Immature natural killer cell (primary cell): ENCODE results near the gene BICC1. TPM values are rescaled to one million over a fixed set of nuclear protein-coding genes. Genes with fewer than 3 reads are reported as not detected.

Experiments used
- DNase-seq, 3 donors: peaks; one replicate each; pipeline ENCODE4 v3.0.0; 2022; ENCODE audit warnings: mixed read lengths in 1 of 3
- H3K27ac Mint-ChIP-seq, 6 donors: one replicate each; pipeline ENCODE4 v1.8.0; 2020; ENCODE audit warnings: mixed read lengths in 6 of 6, mild to moderate bottlenecking in 5 of 6, inconsistent platforms in 4 of 6, moderate library complexity in 3 of 6
- H3K27me3 Mint-ChIP-seq, 3 donors: one replicate each; pipeline ENCODE4 v1.8.0; 2020 to 2021; ENCODE audit warnings: low read depth in 3 of 3, mild to moderate bottlenecking in 3 of 3, mixed read lengths in 3 of 3, moderate library complexity in 3 of 3, inconsistent platforms in 1 of 3
- H3K36me3 Mint-ChIP-seq, 3 donors: one replicate each; pipeline ENCODE4 v1.8.0; 2020; ENCODE audit warnings: mixed read lengths in 3 of 3, inconsistent platforms in 2 of 3, mild to moderate bottlenecking in 2 of 3
- H3K4me1 Mint-ChIP-seq, 2 donors: one replicate each; pipeline ENCODE4 v1.8.0; 2020; ENCODE audit warnings: inconsistent platforms in 2 of 2, mild to moderate bottlenecking in 2 of 2, mixed read lengths in 2 of 2, moderate library complexity in 1 of 2
- H3K4me3 Mint-ChIP-seq, 5 donors: one replicate each; pipeline ENCODE4 v1.8.0; 2020; ENCODE audit warnings: mild to moderate bottlenecking in 5 of 5, mixed read lengths in 5 of 5, inconsistent platforms in 3 of 5, moderate library complexity in 3 of 5
- H3K9me3 Mint-ChIP-seq, 6 donors: one replicate each; pipeline ENCODE4 v1.8.0; 2020; ENCODE audit warnings: mild to moderate bottlenecking in 6 of 6, mixed read lengths in 6 of 6, inconsistent platforms in 4 of 6, moderate library complexity in 3 of 6
- polyA plus RNA-seq, 3 donors: library from polyadenylated mRNA; unstranded; fragments of 300-500 nt; fragmentation: Illumina TruSeq; gene quantifications; one replicate each; pipeline ENCODE4 v1.2.3, GENCODE V29; 2021

BICC1 gene
- polyA plus RNA-seq, 3 donors from 2014 or later: 0.08 to 0.11 TPM; not detected in 1

DNA sequence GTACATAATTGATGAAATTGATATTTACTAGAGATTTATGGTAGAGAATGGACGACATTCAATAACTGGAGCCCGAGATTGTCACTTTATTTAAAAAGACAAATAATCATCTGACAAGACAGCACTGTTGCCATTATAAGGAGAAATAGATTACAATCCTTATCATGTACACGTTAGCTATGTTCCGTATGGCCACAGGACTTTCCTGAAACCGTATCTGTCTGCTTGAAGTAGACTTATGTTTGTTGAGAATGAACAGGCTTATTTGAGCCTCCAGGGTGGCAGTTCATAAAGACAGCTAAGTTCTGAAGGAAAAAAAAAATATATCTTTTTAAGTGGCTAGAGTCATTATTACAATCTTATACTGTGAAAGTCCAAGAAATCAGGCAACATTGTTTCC lies 317.2 kb downstream of the BICC1 start:
- H3K4me1 Mint-ChIP-seq: no peaks in the 10 kb centered on the region
- no peak overlapping the region for H3K27ac Mint-ChIP-seq
- no peak for DNase-seq
- peaks cover 0 to 2% (median 0%) of the 10 kb centered on the region in 6 donors for H3K9me3 Mint-ChIP-seq
- H3K27me3 Mint-ChIP-seq: peaks cover 0 to 3% (median 0%) of the 10 kb centered on the region in 3 donors
- no peak overlapping the region for H3K4me3 Mint-ChIP-seq
- H3K36me3 Mint-ChIP-seq: no peaks in the 10 kb centered on the region

DNA sequence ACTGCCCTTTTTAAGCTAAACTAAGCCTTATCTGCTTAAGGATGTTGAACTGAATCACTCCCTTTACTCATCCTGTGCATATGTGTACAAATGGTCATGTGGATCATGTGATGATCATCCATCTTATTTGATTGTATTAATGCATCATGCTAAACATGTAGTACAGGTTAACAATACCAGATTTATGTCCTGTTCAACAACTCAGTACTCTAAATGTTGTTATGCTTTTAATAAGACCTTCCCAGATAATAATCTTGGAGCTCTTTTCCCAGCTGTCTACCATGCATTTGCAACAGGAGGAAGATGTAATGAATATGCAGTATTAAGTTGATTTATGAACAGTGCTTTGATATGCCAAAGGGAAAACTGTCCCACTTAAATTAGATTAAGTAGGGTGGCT lies 318.0 kb downstream of the BICC1 start:
- H3K4me3 Mint-ChIP-seq: no peak overlapping the region
- peaks cover 0 to 2% (median 0%) of the 10 kb centered on the region in 6 donors for H3K9me3 Mint-ChIP-seq
- peaks cover 0 to 3% (median 0%) of the 10 kb centered on the region in 3 donors for H3K27me3 Mint-ChIP-seq
- H3K27ac Mint-ChIP-seq: no peak overlapping the region
- no peaks in the 10 kb centered on the region for H3K36me3 Mint-ChIP-seq
- no peaks in the 10 kb centered on the region for H3K4me1 Mint-ChIP-seq
- no peak for DNase-seq

DNA sequence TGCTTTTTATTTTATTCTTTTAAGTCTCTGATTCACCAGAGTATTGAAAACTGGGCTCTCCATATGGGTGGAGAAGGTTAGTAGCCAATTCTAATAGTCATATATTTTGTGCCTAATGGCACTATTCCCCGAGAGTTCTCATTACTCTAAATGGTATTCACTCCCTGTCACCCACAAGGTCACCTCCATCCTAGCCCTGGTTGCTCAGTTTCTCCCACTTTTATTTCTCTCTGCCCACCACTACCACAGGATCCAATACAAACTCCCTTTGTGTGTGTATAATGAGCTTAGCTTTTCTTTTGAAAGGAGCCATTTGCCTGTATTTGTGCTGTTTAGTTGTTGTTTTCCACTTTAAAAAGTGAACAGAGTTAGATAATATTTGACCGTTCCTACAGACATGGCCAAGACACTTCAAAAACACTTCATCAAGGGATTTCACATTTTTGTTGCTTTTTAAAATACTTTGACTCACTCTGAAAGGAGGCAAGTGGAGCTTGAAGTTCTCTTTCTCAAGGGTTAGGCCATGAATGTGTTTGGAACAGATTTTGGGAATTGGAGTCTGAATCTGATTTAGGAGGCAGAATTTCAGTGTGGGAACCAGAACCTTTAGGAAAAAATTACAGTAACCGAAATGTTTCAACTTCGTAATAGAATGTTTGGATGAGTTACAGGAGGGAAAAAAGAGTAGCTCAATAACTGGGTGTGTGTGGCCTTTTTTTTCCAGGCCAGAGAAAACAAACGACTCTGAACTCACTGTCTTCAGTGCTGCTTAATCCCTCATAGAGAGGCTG lies 321.3 kb downstream of the BICC1 start:
- Mint-ChIP-seq H3K9me3 (peaks cover 0 to 2% (median 0%) of the 10 kb centered on the region in 6 donors), H3K4me3 (no peak overlapping the region), H3K27me3 (peaks cover 0 to 3% (median 0%) of the 10 kb centered on the region in 3 donors), H3K27ac (no peak overlapping the region), H3K4me1 (peaks cover 0 to 4% of the 10 kb centered on the region in 2 donors), H3K36me3 (no peaks in the 10 kb centered on the region)
- DNase-seq: no peak

DNA sequence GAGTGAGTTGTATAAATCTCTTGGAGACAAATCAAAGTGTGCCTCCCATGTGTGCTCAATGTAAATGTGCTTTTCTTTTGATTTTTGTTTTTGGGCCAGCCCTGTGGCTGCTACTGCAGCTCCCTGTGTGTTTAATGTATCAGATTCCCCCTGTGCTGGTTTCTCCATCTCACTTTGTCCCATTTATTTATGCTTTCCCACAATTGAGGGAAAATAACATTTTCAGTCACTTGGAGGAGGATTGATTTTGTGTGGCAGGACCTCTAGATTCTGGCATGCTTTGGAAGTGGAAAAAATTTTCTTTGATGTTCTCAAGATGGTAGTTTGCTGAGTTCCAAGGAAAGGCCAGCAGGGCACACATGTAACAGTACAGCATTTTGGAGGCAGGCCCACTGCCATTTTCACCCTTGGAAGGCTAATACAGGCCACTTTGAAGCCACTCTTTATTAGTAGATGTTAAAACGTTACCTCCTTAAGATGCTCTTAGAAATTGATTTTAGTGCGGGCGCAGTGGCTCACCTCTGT lies 323.6 kb downstream of the BICC1 start:
- no peaks in the 10 kb centered on the region for H3K36me3 Mint-ChIP-seq
- H3K4me3 Mint-ChIP-seq: no peak overlapping the region
- no peak for DNase-seq
- H3K27ac Mint-ChIP-seq: no peak overlapping the region
- peaks cover 0 to 3% (median 0%) of the 10 kb centered on the region in 6 donors for H3K9me3 Mint-ChIP-seq
- H3K27me3 Mint-ChIP-seq: peaks cover 0 to 6% (median 2%) of the 10 kb centered on the region in 3 donors
- H3K4me1 Mint-ChIP-seq: peaks cover 0 to 5% of the 10 kb centered on the region in 2 donors

DNA sequence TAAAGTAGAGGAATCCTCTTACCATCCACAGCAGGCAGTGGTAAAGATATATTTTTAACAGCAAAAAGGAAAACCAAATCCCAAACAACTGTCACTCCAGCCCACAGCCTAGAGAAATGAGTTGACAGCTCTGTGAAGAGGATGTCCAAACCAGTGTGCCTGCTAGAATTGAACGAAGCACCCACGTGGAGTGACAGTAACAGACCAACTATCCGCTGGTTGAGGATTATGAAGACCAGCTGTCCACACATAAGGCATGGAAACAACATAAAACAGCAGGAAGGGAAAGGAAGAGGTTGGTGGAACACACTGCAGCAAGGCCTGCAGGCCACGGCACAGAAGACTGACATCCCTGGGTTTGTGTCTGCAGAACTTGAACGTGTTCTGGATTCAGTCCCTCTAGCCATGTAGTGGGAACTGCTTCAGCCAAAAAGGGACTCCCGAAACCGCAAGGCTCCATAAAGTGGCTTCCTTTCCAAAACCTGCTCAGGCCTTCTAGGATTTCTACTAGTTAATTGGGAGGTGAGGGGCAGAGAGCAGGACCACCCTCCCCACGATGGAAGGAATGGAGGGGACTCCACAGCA lies 324.4 kb downstream of the BICC1 start:
- H3K27me3 Mint-ChIP-seq: peaks cover 0 to 3% (median 2%) of the 10 kb centered on the region in 3 donors
- peaks cover 0 to 5% (median 0%) of the 10 kb centered on the region in 6 donors for H3K9me3 Mint-ChIP-seq
- no peak overlapping the region for H3K27ac Mint-ChIP-seq
- no peak overlapping the region for H3K4me3 Mint-ChIP-seq
- DNase-seq: no peak
- H3K36me3 Mint-ChIP-seq: no peaks in the 10 kb centered on the region
- H3K4me1 Mint-ChIP-seq: peaks cover 0 to 5% of the 10 kb centered on the region in 2 donors

DNA sequence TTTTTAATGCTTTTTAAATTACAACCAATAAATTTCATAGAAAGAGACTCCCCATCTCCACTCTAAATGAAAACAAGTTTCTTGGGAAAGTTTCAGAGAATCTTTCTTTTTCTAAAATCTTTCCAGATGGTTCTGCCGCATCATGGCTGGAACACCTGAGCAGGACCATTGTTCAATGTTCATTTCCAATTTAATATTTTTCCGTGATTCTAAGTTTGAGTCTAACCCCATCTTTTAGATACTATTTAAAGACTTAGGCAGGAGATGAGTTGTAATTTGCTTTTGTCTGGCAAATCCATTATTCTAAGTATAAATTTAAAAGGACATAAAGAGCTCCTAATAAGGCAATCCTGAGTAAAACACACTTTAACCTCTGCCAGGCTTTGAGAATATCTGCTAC lies 325.2 kb downstream of the BICC1 start:
- H3K27ac Mint-ChIP-seq: no peak overlapping the region
- H3K9me3 Mint-ChIP-seq: peaks cover 0 to 5% (median 0%) of the 10 kb centered on the region in 6 donors
- H3K27me3 Mint-ChIP-seq: peaks cover 0 to 3% (median 2%) of the 10 kb centered on the region in 3 donors
- DNase-seq: no peak
- H3K4me1 Mint-ChIP-seq: peaks cover 0 to 5% of the 10 kb centered on the region in 2 donors
- no peak overlapping the region for H3K4me3 Mint-ChIP-seq
- no peaks in the 10 kb centered on the region for H3K36me3 Mint-ChIP-seq

DNA sequence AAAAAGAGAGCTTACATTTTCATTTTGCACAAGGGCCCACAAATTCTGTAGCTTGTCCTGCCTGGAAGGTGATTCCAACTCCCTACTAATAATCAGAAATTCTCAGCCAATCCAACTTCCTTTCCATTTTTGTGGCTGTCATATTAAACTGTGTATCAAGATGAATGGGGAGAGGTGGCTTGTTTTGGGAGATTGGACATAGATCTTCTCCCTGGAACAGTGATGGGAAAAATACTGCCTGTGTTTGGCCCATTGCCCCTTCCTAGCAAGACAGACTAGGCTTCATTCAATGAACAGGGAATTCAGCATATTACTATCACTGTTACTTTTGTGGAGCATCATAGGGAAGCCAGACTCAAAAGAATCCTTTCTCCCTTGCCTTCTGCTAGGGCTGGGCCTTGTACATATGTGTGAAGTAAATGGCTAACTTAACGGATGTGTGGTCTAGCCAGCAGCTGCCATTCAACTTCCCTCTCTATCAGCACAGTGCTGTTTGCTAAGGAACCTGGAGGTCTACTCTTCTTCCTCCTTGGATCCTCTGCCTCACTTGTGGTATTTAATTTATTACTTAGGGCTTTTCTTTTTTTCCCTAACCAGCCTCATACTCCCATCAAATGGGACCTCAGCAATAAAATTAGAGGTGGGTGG lies 326.0 kb downstream of the BICC1 start:
- no peak overlapping the region for H3K4me3 Mint-ChIP-seq
- no peak for DNase-seq
- peaks cover 0 to 5% (median 0%) of the 10 kb centered on the region in 6 donors for H3K9me3 Mint-ChIP-seq
- H3K27ac Mint-ChIP-seq: no peak overlapping the region
- no peaks in the 10 kb centered on the region for H3K36me3 Mint-ChIP-seq
- H3K27me3 Mint-ChIP-seq: peaks cover 0 to 3% (median 2%) of the 10 kb centered on the region in 3 donors
- H3K4me1 Mint-ChIP-seq: peaks cover 0 to 5% of the 10 kb centered on the region in 2 donors

DNA sequence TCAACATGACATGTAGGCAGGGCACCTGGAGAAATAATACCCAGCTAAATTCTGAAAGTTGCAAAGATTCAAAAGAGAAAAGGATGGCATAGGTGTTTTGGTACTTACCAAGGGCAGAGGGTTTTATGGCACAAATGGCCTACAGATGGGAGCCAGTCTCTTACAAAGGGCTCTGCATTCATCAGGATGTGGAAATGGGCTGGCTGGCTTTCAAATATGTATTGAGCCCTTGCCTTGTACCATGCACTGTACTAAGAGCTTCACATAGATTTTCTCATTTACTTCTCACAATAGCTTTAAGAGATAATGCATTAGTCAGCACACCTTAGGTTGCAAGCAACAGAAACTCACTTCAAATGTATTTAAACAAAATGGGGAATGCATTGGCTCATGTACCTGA lies 327.1 kb downstream of the BICC1 start:
- Mint-ChIP-seq H3K4me1 (peaks cover 0 to 5% of the 10 kb centered on the region in 2 donors), H3K36me3 (no peaks in the 10 kb centered on the region), H3K27me3 (peaks cover 0 to 3% (median 2%) of the 10 kb centered on the region in 3 donors), H3K9me3 (peaks cover 0 to 5% (median 0%) of the 10 kb centered on the region in 6 donors), H3K27ac (no peak overlapping the region), H3K4me3 (no peak overlapping the region)
- no peak for DNase-seq

DNA sequence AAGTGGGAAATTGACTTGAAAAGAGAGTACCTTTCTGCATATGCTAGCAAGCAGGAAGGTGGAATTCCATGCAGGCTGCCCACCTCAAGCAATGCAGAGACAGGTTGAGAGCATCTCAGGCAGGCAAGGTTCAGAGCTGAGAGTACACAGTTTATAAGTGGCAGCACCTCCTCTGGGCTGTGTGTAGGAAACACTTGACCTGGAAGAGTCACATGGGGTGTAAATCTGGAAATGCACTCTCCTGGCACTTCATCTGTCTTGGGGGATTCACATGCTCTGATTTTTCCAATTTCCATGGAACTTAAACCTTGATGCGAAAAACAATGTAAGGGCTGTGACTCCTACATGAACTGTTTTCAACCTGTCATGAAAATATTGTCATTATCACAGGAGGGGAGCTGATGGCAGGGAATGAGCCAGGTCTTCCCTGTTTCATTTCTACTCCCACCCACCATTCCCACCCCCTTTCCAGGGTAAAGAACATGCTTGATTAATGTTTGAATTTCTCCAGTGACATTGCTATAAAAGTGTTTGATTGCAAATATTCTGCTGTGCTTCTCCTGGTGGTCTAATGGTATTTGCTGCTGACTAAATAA lies 328.3 kb downstream of the BICC1 start:
- no peak for DNase-seq
- Mint-ChIP-seq H3K27me3 (peaks cover 0 to 3% (median 2%) of the 10 kb centered on the region in 3 donors), H3K4me3 (no peak overlapping the region), H3K36me3 (no peaks in the 10 kb centered on the region), H3K9me3 (peaks cover 0 to 5% (median 0%) of the 10 kb centered on the region in 6 donors), H3K4me1 (peaks cover 0 to 5% of the 10 kb centered on the region in 2 donors), H3K27ac (no peak overlapping the region)

DNA sequence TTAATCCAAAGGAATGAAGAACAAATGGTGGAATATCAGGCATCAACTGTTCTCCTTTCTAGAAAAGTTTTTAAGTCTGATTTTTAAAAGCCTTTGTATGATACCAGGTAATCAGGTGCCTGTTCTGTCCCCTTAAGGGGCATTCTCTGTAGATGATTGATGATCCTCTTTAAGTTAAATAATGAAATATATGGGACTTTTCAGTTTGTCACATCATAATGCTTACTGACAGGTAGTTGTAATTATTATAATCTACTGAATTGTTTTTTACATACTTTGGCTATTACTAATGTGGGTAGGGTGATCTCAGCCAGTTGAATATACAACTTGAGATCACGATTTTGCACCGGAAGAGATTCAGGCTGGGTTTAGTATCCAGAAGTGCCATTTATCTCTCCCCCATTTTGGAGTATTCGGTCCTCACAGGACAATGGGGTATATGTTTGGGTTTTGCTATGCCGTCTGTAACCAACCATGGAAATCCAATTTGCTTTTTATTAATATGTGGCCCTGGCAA lies 330.2 kb downstream of the BICC1 start:
- peaks cover 0 to 5% of the 10 kb centered on the region in 2 donors for H3K4me1 Mint-ChIP-seq
- peaks cover 0 to 3% (median 2%) of the 10 kb centered on the region in 3 donors for H3K27me3 Mint-ChIP-seq
- no peak overlapping the region for H3K27ac Mint-ChIP-seq

DNA sequence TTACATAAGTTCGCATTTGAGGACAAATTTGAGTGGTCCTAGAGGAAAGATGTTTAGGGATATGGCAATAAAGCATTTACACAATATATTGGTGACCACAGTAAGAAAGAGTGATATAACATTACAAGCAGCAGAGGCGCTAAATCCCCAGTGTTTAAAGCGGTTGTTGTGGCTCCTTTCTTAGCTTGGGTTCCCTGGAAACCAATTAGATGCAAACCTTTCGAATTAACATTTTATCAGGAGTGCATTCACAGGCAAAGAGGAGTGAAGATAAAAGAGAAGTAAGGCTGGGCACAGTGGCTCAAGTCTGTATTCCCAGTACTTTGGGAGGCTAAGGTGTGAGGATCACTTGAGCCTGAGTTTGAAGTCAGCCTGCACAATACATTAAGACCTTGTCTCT lies 331.1 kb downstream of the BICC1 start:
- H3K9me3 Mint-ChIP-seq: peaks cover 0 to 5% (median 0%) of the 10 kb centered on the region in 6 donors
- peaks cover 0 to 3% (median 2%) of the 10 kb centered on the region in 3 donors for H3K27me3 Mint-ChIP-seq
- no peaks in the 10 kb centered on the region for H3K36me3 Mint-ChIP-seq
- DNase-seq: no peak
- H3K27ac Mint-ChIP-seq: no peak overlapping the region
- H3K4me1 Mint-ChIP-seq: peaks cover 0 to 3% of the 10 kb centered on the region in 2 donors
- no peak overlapping the region for H3K4me3 Mint-ChIP-seq

More for the DNA sequence above, 330.2 kb downstream of the BICC1 start:
- no peaks in the 10 kb centered on the region for H3K36me3 Mint-ChIP-seq
- no peak for DNase-seq
- peaks cover 0 to 5% (median 0%) of the 10 kb centered on the region in 6 donors for H3K9me3 Mint-ChIP-seq
- no peak overlapping the region for H3K4me3 Mint-ChIP-seq

DNA sequence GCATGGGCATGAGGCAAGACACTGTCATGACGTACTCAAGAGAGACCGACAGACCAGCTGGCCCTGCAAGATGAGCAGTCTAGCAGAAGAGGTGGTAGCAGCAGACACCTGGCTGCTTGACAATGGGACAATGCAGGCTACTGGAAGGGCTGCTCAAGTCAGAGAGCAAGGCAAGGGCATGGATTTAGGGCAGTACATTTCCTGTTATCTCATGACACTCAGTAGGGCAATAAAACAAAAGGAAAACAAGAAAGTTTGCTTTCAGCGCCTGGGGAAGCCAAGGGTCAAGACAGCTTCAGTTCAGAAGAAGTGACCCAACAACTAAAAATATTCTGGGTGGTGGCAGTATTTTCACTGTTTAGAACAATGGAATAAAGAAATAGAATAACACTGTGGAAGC lies 332.0 kb downstream of the BICC1 start:
- H3K4me3 Mint-ChIP-seq: no peak overlapping the region

DNA sequence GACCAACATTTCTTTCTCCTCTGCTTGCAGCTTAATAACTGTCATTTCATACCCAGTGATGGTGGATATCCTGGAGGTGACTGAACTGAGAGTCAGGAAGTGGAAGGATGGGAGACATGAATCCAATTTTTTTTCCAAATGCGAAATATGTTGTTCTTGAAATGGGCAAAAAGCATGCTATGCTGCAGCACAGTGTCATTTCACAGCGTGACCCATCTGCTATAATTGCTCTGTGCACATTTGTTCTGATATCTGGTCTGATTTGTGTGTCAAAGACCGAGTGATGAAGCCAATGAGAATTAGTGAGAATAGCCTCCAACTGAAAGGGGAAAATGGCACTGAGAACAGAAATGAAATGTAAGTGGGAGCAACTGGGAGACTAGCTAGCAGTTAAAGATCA lies 334.2 kb downstream of the BICC1 start:
- Mint-ChIP-seq H3K4me1 (no peaks in the 10 kb centered on the region), H3K27ac (no peak overlapping the region), H3K27me3 (no peaks in the 10 kb centered on the region), H3K9me3 (no peaks in the 10 kb centered on the region), H3K36me3 (no peaks in the 10 kb centered on the region), H3K4me3 (no peak overlapping the region)
- DNase-seq: no peak

More for the DNA sequence above, 332.0 kb downstream of the BICC1 start:
- H3K9me3 Mint-ChIP-seq: peaks cover 0 to 5% (median 0%) of the 10 kb centered on the region in 6 donors
- H3K27me3 Mint-ChIP-seq: peaks cover 0 to 3% (median 2%) of the 10 kb centered on the region in 3 donors
- no peaks in the 10 kb centered on the region for H3K36me3 Mint-ChIP-seq
- no peaks in the 10 kb centered on the region for H3K4me1 Mint-ChIP-seq
- no peak overlapping the region for H3K27ac Mint-ChIP-seq
- no peak for DNase-seq
